A549 (cell line): Measurements from ENCODE around the gene RSF1.

Experiments
- CEBPB ChIP-seq, 2 experiments: fragments of >200 bp in 1 of 2; sonication (Bioruptor Twin) in 1 of 2; formaldehyde crosslinking in 1 of 2; IDR thresholded peaks; 2 replicates each; pipeline ENCODE4 v1.6.1; 2012 to 2016
- POLR2A ChIP-seq: IDR thresholded peaks from 2 replicates; pipeline ENCODE4 v1.6.1; 2012; ENCODE audit warnings: mild to moderate bottlenecking, low read length
- ZFP36 ChIP-seq: fragments of 450-650 bp; IDR thresholded peaks from 2 replicates; pipeline ENCODE4 v1.6.1; 2014; ENCODE audit warnings: borderline replicate concordance; ENCODE audit not compliant: partially characterized antibody
- TF ChIP-seq, protein P1 (sequence below): fragments of >200 bp; sonication (Bioruptor Twin); formaldehyde crosslinking; IDR thresholded peaks from 3 replicates; pipeline ENCODE4 v1.5.1; 2016
- TF ChIP-seq, protein P2 (sequence below): IDR thresholded peaks from 2 replicates; pipeline ENCODE4 v1.6.1; 2012

DNA sequence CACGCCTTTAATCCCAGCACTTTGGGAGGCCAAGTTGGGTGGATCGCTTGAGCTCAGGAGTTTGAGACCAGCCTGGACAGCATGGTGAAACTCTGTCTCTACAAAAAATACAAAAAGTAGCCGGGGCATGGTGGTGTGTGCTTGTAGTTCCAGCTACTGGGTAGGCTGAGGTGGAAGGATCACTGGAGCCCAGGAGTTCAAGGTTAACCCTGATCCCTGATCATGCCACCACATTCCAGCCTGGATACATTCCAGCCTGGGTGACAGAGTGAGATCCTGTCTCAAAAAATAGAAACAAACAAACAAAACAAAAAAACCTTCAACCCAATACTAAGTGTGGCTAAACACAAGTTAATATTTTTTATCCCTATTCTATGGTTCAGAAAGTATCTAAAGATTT is 116.5 kb downstream of the RSF1 start:
- TF ChIP-seq CEBPB (IDR thresholded peaks at IDR 0.05) (no peak), ZFP36 (no peak), POLR2A (no peak)
- TF ChIP-seq, protein P1, sequence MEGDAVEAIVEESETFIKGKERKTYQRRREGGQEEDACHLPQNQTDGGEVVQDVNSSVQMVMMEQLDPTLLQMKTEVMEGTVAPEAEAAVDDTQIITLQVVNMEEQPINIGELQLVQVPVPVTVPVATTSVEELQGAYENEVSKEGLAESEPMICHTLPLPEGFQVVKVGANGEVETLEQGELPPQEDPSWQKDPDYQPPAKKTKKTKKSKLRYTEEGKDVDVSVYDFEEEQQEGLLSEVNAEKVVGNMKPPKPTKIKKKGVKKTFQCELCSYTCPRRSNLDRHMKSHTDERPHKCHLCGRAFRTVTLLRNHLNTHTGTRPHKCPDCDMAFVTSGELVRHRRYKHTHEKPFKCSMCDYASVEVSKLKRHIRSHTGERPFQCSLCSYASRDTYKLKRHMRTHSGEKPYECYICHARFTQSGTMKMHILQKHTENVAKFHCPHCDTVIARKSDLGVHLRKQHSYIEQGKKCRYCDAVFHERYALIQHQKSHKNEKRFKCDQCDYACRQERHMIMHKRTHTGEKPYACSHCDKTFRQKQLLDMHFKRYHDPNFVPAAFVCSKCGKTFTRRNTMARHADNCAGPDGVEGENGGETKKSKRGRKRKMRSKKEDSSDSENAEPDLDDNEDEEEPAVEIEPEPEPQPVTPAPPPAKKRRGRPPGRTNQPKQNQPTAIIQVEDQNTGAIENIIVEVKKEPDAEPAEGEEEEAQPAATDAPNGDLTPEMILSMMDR: no peak
- TF ChIP-seq, protein P2, sequence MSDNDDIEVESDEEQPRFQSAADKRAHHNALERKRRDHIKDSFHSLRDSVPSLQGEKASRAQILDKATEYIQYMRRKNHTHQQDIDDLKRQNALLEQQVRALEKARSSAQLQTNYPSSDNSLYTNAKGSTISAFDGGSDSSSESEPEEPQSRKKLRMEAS: no peak
